ENCODE data around the gene AP1B1. TPM values are rescaled to one million over a fixed set of nuclear protein-coding genes. Genes with fewer than 3 reads are reported as not detected.

AP1B1 gene
- total and polyA plus RNA-seq, 2 of the 8 experiments (the other 6 are each of a cell fraction or from before 2014, with no cell fraction given) = 64.2 to 86.8 TPM

DNA sequence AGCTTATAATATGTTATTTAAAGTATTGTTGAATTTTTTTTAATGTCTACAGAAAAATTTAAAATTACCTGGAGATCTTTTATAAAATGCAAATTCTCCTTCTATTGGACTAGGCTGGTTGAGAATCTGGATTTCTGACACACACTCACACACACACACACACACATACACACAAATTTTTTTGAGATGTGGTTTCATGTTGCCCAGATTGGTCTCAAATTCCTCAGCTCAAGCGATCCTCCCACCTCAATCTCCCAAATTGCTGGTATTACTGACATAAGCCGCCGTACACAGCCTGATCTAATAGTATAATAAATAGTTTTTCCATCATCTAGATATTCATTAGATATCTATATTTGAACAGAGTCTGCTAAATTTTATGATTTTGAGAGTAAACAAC lies 45.5 kb upstream of the AP1B1 start (continued):
- TF ChIP-seq, protein P1, sequence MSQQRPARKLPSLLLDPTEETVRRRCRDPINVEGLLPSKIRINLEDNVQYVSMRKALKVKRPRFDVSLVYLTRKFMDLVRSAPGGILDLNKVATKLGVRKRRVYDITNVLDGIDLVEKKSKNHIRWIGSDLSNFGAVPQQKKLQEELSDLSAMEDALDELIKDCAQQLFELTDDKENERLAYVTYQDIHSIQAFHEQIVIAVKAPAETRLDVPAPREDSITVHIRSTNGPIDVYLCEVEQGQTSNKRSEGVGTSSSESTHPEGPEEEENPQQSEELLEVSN (IDR thresholded peaks at IDR 0.05) = no peak
- TF ChIP-seq EP300 (IDR thresholded peaks at IDR 0.05; ENCODE audit: borderline replicate concordance in 1 of 2, low read depth in 2 of 2, low read length in 2 of 2) = no peak
- TF ChIP-seq YY1 (IDR thresholded peaks at IDR 0.05; ENCODE audit: low read depth, low read length) = no peak

Measured in H1 (cell line).